Ascending aorta (tissue), 2 donors: ENCODE data around the gene ANKRD6. TPM values are rescaled to one million over a fixed set of nuclear protein-coding genes. Genes with fewer than 3 reads are reported as not detected.

Source experiments
- DNase-seq, 2 donors: peaks; one replicate each; pipeline ENCODE4 v3.0.0-alpha.2; 2019; ENCODE audit warnings: low spot score in 2 of 2
- H3K27ac ChIP-seq, 2 donors: fragments of 200-600 bp; sonication (generic); one replicate each; pipeline ENCODE4 v1.5.1; 2016 to 2017; ENCODE audit warnings: mild to moderate bottlenecking in 1 of 2
- H3K27me3 ChIP-seq: fragments of 200-600 bp; sonication (generic); one replicate; pipeline ENCODE4 v1.5.1; 2017
- H3K36me3 ChIP-seq, 2 donors: fragments of 200-600 bp; sonication (generic); one replicate each; pipeline ENCODE4 v1.5.1; 2016
- H3K4me1 ChIP-seq, 2 donors: fragments of 200-600 bp; sonication (generic); one replicate each; pipeline ENCODE4 v1.5.1; 2016 to 2017; ENCODE audit warnings: mild to moderate bottlenecking in 1 of 2
- H3K4me3 ChIP-seq, 2 donors: fragments of 200-600 bp; sonication (generic); one replicate each; pipeline ENCODE4 v1.5.1; 2016 to 2017; ENCODE audit warnings: mild to moderate bottlenecking in 1 of 2
- H3K9me3 ChIP-seq, 2 donors: fragments of 200-600 bp; sonication (generic); one replicate each; pipeline ENCODE4 v1.5.1; 2016
- CTCF ChIP-seq, 3 experiments: fragments of 200-600 bp in 2 of 3; fragments of 450-650 bp in 1 of 3; sonication (generic) in 2 of 3; IDR thresholded peaks; one replicate each; pipeline ENCODE4 v1.5.1; 2016 to 2019; ENCODE audit warnings: antibody characterized with exemption in 3 of 3, mild to moderate bottlenecking in 1 of 3, moderate library complexity in 1 of 3
- intact Hi-C: fragments of 100-400 bp; cut with DNase I; formaldehyde crosslinking; loops from one replicate; pipeline ENCODE4 v1.15.1; 2023
- total RNA-seq: library from RNA; depleted of rRNA; stranded (reverse); fragments of >200 nt; gene quantifications from one replicate; pipeline ENCODE4 v1.1.0, GENCODE V29; 2016

The ANKRD6 gene
- total RNA-seq, 1 donor from 2014 or later, result 32.2 TPM

GRCh38 chr6:89509777-89510281 lies 76.9 kb downstream of the ANKRD6 start:
- Histone ChIP-seq H3K36me3 (no peaks in the 10 kb centered on the region), H3K27me3 (no peaks in the 10 kb centered on the region), H3K27ac (peak overlapping the region; percentile 20 to 42), H3K4me3 (no peak overlapping the region), H3K9me3 (no peaks in the 10 kb centered on the region), H3K4me1 (peaks cover 0 to 16% of the 10 kb centered on the region in 2 donors)
- intact Hi-C loops, result no loop called here
- TF ChIP-seq CTCF (IDR thresholded peaks at IDR 0.05), result no peak
- DNase-seq, result no peak

GRCh38 chr6:89510393-89510792 lies 77.4 kb downstream of the ANKRD6 start:
- H3K27ac ChIP-seq, result peak overlapping the region in 1 of 2 donors; percentile 42
- intact Hi-C loops, result no loop called here

GRCh38 chr6:89518352-89519055 lies 85.6 kb downstream of the ANKRD6 start:
- no peak for DNase-seq
- Histone ChIP-seq H3K9me3 (no peaks in the 10 kb centered on the region), H3K27ac (no peak overlapping the region), H3K36me3 (no peaks in the 10 kb centered on the region), H3K4me1 (peaks cover 0 to 9% of the 10 kb centered on the region in 2 donors), H3K27me3 (no peaks in the 10 kb centered on the region), H3K4me3 (no peak overlapping the region)
- intact Hi-C loops, result no loop called here
- TF ChIP-seq CTCF (IDR thresholded peaks at IDR 0.05), result no peak

More at GRCh38 chr6:89510393-89510792, 77.4 kb downstream of the ANKRD6 start:
- no peak for TF ChIP-seq CTCF (IDR thresholded peaks at IDR 0.05)
- Histone ChIP-seq H3K36me3 (no peaks in the 10 kb centered on the region), H3K4me1 (peaks cover 0 to 16% of the 10 kb centered on the region in 2 donors), H3K27me3 (no peaks in the 10 kb centered on the region), H3K9me3 (no peaks in the 10 kb centered on the region), H3K4me3 (no peak overlapping the region)
- DNase-seq, result no peak

- no peaks in the 10 kb centered on the region for H3K36me3 ChIP-seq
- H3K27ac ChIP-seq, result no peak overlapping the region
- H3K9me3 ChIP-seq, result no peaks in the 10 kb centered on the region
- no peak overlapping the region for H3K4me3 ChIP-seq
- peaks cover 0 to 16% of the 10 kb centered on the region in 2 donors for H3K4me1 ChIP-seq
- no peak for DNase-seq
- no peak for TF ChIP-seq CTCF (IDR thresholded peaks at IDR 0.05)
- no peaks in the 10 kb centered on the region for H3K27me3 ChIP-seq
- intact Hi-C loops, result no loop called here
Observed at GRCh38 chr6:89520736-89521135, 87.8 kb downstream of the ANKRD6 start.

- no peak for TF ChIP-seq CTCF (IDR thresholded peaks at IDR 0.05)
- intact Hi-C loops, result no loop called here
- no peak overlapping the region for H3K27ac ChIP-seq
- H3K4me3 ChIP-seq, result no peak overlapping the region
- H3K9me3 ChIP-seq, result no peaks in the 10 kb centered on the region
- no peaks in the 10 kb centered on the region for H3K27me3 ChIP-seq
- peaks cover 0 to 27% of the 10 kb centered on the region in 2 donors for H3K4me1 ChIP-seq
- no peak for DNase-seq
- H3K36me3 ChIP-seq, result no peaks in the 10 kb centered on the region
Observed at GRCh38 chr6:89522778-89523177, 89.8 kb downstream of the ANKRD6 start.
